Transverse colon (tissue), 3 donors: ENCODE results near the gene PARL.

Experiments used
- CTCF ChIP-seq, 5 experiments: fragments of 200-600 bp in 3 of 5; fragments of 450-650 bp in 2 of 5; sonication (generic) in 3 of 5; IDR thresholded peaks; 1 replicate in 2 of 5; 2 replicates in 3 of 5; pipeline ENCODE4 v1.5.1; 2016 to 2017; ENCODE audit warnings: antibody characterized with exemption in 5 of 5, inconsistent platforms in 3 of 5, mild to moderate bottlenecking in 2 of 5, moderate library complexity in 1 of 5
- EP300 ChIP-seq: sonication (generic); formaldehyde crosslinking; IDR thresholded peaks from one replicate; pipeline ENCODE4 v1.6.1; 2017; ENCODE audit warnings: antibody characterized with exemption, low read depth
- POLR2A ChIP-seq: fragments of 450-650 bp; IDR thresholded peaks from one replicate; pipeline ENCODE4 v1.6.1; 2016; ENCODE audit warnings: antibody characterized with exemption, mild to moderate bottlenecking, moderate library complexity

GRCh38 chr3:183815951-183816475, 68.7 kb downstream of the PARL start:
- TF ChIP-seq CTCF (IDR thresholded peaks at IDR 0.05) (no peak), EP300 (no peak), POLR2A (no peak)
